ENCODE measurements around the gene NKD1. TPM values are rescaled to one million over a fixed set of nuclear protein-coding genes. Genes with fewer than 3 reads are reported as not detected.

NKD1 gene
- total and polyA plus RNA-seq, 5 donors, result 0.68 to 3.2 (median 1.6) TPM

DNA sequence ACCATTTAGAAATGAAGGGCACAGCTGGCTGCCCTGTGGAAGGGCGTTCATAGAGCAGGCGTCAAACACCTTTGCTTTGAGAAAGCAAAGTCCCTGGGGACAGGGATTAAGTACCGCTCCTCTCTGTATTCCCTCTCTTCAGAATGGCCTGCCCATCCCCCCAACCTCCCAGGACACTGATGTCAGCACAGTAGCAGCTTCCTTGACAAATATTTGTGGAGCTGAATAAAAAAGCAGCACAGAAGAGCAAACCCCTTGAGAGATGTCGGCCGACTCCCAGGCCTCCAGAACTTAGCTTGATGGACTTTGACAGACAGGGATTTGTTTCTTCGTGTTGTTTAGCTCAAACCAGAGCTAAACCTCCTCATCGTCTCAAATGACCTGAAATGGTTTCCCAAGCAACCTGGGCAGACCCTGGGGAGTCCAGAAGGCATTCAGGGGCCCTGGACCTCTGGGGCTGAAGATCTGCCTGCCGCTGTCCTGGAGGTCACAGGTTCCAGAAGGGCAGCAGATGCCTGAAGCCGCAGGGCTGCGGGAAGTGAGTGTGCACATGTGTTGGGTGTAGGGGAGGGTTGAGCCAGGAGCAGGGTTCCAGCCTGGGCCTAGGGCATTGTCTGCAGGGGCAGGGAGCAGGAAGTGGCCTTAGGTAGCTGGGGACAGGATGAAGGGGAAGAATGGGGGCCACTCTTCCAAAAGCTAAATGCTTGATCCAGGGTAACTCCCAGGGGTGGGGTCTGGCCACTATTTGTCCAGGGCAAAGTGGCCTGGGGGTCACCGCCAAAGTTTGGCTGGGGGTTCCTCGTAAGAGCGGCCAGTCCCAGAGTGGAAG lies 42.3 kb upstream of the NKD1 start:
- no peak for DNase-seq

DNA sequence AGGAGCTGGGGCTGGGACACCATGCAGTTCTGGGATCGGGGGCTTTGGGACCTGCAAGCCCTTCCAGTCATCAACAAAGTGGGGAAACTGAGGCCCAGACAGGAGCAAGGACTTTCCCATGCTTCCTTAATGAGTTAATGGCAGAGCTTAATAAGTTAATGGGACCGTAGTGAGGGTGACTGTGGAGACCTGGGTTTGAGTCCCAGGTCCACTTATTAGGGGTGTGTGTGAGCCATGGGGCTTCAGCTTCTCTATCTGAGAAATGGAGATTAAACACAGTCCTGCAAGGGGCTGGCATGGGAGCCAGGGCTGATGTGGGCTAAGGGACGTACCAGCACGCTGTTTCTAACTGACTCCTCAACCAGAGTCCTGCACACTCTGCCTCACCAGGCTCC lies 41.7 kb upstream of the NKD1 start:
- DNase-seq (no peak), ATAC-seq (no peak)
- H3K4me1 ChIP-seq (ENCODE audit: control insufficient read depth, insufficient read depth, low read length), result no peaks in the 10 kb centered on the region
- intact Hi-C loops (cut with DNase I), result no loop called here
- WGBS, result 95% methylated on average over 4 of the region's 4 CpGs
- H3K27ac ChIP-seq (ENCODE audit: low read length), result no peak overlapping the region
- H3K27me3 ChIP-seq (ENCODE audit: control insufficient read depth, insufficient read depth), result no peaks in the 10 kb centered on the region
- no peak overlapping the region for H3K4me3 ChIP-seq (ENCODE audit: low read length)
- peaks cover 2% of the 10 kb centered on the region for H3K9me3 ChIP-seq (ENCODE audit: control insufficient read depth, low read length)

More for the DNA sequence above, 42.3 kb upstream of the NKD1 start:
- 63% methylated on average over 13 of the region's 13 CpGs for WGBS
- no peak overlapping the region for H3K27ac ChIP-seq (ENCODE audit: low read length)
- H3K27me3 ChIP-seq (ENCODE audit: control insufficient read depth, insufficient read depth), result no peaks in the 10 kb centered on the region
- H3K4me1 ChIP-seq (ENCODE audit: control insufficient read depth, insufficient read depth, low read length), result no peaks in the 10 kb centered on the region
- no peak for ATAC-seq
- peaks cover 2% of the 10 kb centered on the region for H3K9me3 ChIP-seq (ENCODE audit: control insufficient read depth, low read length)
- intact Hi-C loops (cut with DNase I), result no loop called here
- H3K4me3 ChIP-seq (ENCODE audit: low read length), result no peak overlapping the region

DNA sequence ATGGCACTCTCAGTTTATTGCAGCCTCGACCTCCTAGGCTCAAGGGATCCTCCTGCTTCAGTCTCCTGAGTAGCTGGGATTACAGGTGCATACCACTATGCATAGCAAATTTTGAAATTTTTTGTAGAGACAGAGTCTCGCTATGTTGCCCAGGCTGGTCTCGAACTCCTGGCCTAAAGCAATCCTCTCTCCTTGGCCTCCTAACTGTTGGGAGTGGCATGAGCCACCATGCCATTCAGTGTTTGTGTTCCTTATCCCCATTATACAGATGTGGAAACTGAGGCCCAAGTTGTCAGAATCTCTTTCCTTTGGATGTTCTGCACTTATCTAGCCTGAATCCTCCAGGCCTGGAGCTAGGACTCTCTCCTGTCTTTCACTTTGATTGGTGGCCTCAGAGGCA lies 40.8 kb upstream of the NKD1 start:
- intact Hi-C loops (cut with DNase I), result no loop called here
- H3K27ac ChIP-seq (ENCODE audit: low read length), result no peak overlapping the region
- no peaks in the 10 kb centered on the region for H3K9me3 ChIP-seq (ENCODE audit: control insufficient read depth, low read length)
- ATAC-seq (no peak), DNase-seq (no peak)
- 79% methylated on average over 3 of the region's 3 CpGs for WGBS
- H3K4me3 ChIP-seq (ENCODE audit: low read length), result no peak overlapping the region
- H3K27me3 ChIP-seq (ENCODE audit: control insufficient read depth, insufficient read depth), result no peaks in the 10 kb centered on the region
- H3K4me1 ChIP-seq (ENCODE audit: control insufficient read depth, insufficient read depth, low read length), result no peaks in the 10 kb centered on the region

DNA sequence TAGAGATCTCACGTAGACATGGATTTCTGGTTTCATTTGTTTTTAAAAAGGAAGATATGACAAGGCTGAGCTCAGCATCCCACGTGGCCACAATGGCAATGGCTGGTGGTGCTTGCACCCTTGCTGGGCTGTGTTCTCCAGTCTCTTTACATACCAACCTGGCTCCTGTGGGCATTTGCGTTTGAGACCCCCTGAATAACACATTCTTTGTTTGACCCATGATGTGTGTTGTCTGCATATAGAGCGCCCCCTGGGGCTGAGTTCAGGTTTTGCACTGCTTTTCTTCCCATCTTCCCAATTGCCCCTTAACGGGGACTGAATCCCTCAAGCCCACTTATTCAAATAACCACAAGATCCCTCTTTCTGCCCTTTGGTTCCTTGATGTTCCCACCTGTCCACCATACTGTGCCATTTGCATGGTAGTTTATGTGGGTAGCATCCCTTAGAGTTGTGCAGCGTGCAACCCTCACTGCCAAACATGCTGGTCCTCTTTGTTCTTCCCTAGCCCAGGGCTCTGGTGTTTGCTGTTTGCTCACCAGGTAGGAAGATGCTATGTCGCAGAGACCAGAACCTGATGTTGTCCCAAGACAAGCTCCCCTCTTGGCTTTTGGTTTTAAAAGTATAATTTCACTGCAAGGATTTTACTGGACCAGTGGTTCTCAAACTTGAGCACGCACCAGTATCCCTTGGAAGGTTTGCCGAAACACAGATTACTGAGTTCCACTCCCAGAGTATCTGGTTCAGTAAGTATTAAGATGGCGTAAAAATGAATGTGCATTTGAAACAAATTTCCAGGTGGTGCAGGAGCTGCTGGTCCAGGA lies 38.5 kb upstream of the NKD1 start:
- ATAC-seq (no peak), DNase-seq (no peak)
- Histone ChIP-seq H3K9me3 (ENCODE audit: control insufficient read depth, low read length) (peaks cover 3% of the 10 kb centered on the region), H3K4me1 (ENCODE audit: control insufficient read depth, insufficient read depth, low read length) (no peaks in the 10 kb centered on the region), H3K27me3 (ENCODE audit: control insufficient read depth, insufficient read depth) (no peaks in the 10 kb centered on the region), H3K27ac (ENCODE audit: low read length) (no peak overlapping the region), H3K4me3 (ENCODE audit: low read length) (no peak overlapping the region)
- intact Hi-C loops (cut with DNase I), result no loop called here
- 58% methylated on average over 10 of the region's 10 CpGs for WGBS

DNA sequence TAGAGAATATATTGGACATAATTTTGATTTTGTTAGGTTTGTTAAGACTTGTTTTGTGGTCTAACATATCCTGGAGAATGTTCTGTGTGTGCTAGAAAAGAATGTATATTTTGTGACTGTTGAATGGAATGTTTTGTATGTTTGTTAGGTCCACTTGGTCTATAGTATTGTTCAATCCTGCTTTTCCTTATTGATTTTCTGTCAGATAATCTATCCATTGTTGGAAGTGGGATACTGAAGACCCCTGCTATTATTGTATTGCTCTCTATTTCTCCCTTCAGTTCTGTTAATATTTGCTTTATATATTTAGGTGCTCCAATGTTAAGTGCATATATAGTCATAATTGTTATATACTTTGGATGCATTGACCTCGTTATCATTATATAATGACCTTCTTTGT lies 33.0 kb upstream of the NKD1 start:
- no peak for DNase-seq
- intact Hi-C loops (cut with DNase I), result no loop called here
- no peak overlapping the region for H3K4me3 ChIP-seq (ENCODE audit: low read length)
- H3K27me3 ChIP-seq (ENCODE audit: control insufficient read depth, insufficient read depth), result no peaks in the 10 kb centered on the region
- H3K27ac ChIP-seq (ENCODE audit: low read length), result no peak overlapping the region
- H3K9me3 ChIP-seq (ENCODE audit: control insufficient read depth, low read length), result peaks cover 3% of the 10 kb centered on the region
- WGBS, result 87% methylated on average over 1 of the region's 1 CpG
- H3K4me1 ChIP-seq (ENCODE audit: control insufficient read depth, insufficient read depth, low read length), result no peaks in the 10 kb centered on the region
- ATAC-seq, result no peak

DNA sequence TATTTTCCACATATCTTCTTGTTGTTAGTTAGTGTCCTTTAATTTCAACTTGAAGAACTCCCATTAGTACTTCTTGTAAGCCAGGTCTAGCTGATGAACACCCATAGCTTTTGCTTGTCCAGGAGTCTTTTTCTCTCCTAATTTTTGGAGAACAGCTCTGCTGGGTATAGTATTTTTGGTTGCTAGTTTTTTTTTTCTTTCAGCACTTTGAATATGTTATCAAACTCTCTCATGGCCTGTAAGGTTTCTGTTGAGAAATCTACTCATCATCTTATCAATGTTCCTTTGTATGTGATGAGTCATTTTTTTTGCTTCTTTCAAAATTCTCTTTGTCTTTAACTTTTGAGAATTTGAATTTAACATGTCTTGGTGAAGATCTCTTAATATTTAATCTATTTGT lies 31.8 kb upstream of the NKD1 start:
- Histone ChIP-seq H3K4me1 (ENCODE audit: control insufficient read depth, insufficient read depth, low read length) (no peaks in the 10 kb centered on the region), H3K27ac (ENCODE audit: low read length) (no peak overlapping the region), H3K27me3 (ENCODE audit: control insufficient read depth, insufficient read depth) (no peaks in the 10 kb centered on the region), H3K4me3 (ENCODE audit: low read length) (no peak overlapping the region), H3K9me3 (ENCODE audit: control insufficient read depth, low read length) (peaks cover 3% of the 10 kb centered on the region)
- DNase-seq (no peak), ATAC-seq (no peak)
- intact Hi-C loops (cut with DNase I), result no loop called here

DNA sequence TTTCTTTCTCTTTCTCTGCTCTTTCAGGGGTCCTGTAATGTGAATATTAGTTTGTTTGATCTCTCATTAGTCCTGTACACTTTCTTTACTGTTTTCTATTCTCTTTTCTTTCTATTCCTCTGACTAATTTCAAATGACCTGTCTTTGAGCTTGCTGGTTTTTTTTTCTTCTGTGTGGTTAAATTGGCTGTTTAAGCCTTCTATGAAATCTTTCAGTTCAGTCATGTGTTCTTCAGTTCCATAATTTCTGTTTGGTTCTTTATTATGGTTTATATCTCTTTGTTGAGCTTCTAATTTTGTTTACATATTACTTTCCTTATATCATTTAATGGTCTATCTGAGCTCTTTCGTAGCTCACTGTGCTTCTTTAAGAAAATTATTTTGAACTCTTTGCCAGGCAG lies 31.3 kb upstream of the NKD1 start:
- WGBS, result 90% methylated on average over 1 of the region's 1 CpG
- Histone ChIP-seq H3K9me3 (ENCODE audit: control insufficient read depth, low read length) (peaks cover 3% of the 10 kb centered on the region), H3K27me3 (ENCODE audit: control insufficient read depth, insufficient read depth) (no peaks in the 10 kb centered on the region), H3K27ac (ENCODE audit: low read length) (no peak overlapping the region), H3K4me1 (ENCODE audit: control insufficient read depth, insufficient read depth, low read length) (no peaks in the 10 kb centered on the region), H3K4me3 (ENCODE audit: low read length) (no peak overlapping the region)
- no peak for ATAC-seq
- intact Hi-C loops (cut with DNase I), result no loop called here
- DNase-seq, result no peak

DNA sequence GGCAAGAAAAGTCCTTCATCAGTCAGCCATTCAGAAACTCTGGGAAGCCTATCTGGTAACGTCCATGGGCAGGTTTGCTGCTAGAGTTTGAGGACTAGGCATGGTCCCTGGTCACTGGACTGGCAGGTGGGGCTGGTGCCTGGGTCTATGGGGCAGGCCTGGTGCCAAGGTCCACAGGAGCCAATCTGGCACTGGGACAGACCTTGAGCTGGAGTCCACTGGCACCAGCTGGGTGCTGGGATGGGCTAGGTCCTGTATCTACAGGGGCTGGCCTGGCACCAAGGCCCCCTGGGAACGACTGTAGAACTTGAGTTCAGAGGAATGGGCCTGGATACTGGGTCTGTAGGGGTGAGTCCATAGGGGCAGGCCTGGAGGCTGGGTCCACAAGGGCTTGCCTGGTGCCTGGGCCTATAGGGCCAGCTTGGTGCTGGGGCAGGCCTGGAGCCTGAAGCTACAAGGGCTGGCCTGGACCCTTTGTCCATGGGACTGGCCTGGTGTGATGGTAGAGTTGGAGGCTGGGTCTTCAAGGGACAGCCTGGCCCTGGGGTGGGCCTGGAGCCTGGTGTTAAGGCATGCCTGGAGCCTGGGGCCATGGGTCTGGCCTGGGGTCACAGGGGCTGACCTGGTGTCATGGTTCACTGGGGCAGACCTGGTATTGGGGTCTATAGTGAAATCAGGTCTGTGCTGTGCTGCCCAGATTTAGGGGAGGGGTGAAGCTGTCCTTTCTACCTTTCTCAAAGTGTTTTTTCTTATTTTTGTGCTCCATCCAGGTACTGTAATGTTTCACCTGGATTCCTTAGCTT lies 30.5 kb upstream of the NKD1 start:
- H3K4me1 ChIP-seq (ENCODE audit: control insufficient read depth, insufficient read depth, low read length), result no peaks in the 10 kb centered on the region
- H3K27me3 ChIP-seq (ENCODE audit: control insufficient read depth, insufficient read depth), result no peaks in the 10 kb centered on the region
- intact Hi-C loops (cut with DNase I), result no loop called here
- no peak overlapping the region for H3K4me3 ChIP-seq (ENCODE audit: low read length)
- peaks cover 3% of the 10 kb centered on the region for H3K9me3 ChIP-seq (ENCODE audit: control insufficient read depth, low read length)
- ATAC-seq, result peak in 1 of 2 donors; percentile 36
- 67% methylated on average over 2 of the region's 2 CpGs for WGBS
- no peak overlapping the region for H3K27ac ChIP-seq (ENCODE audit: low read length)
- DNase-seq, result no peak

DNA sequence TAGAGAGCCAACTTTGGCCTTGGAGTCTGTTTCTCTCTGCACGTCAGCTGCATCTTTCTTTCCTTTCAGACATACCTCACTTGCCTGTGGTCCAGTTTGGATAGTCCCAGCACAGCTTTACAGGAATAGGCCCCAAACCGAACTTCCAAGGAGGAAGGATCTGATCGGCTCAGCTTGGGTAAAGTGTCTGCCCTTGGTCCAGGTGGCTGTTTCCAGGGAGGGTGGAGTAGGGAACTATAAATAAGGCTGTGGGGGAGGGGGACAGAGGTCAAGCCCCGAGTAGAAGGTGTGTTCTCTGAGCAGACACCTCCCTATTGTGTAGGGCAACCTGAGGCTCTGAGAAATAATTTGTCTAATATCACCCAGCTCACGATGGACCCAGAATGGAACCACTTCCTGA lies 29.2 kb upstream of the NKD1 start:
- Histone ChIP-seq H3K4me3 (ENCODE audit: low read length) (no peak overlapping the region), H3K9me3 (ENCODE audit: control insufficient read depth, low read length) (no peaks in the 10 kb centered on the region), H3K27ac (ENCODE audit: low read length) (no peak overlapping the region), H3K4me1 (ENCODE audit: control insufficient read depth, insufficient read depth, low read length) (no peaks in the 10 kb centered on the region), H3K27me3 (ENCODE audit: control insufficient read depth, insufficient read depth) (no peaks in the 10 kb centered on the region)
- intact Hi-C loops (cut with DNase I), result no loop called here
- ATAC-seq (no peak), DNase-seq (no peak)
- WGBS, result 71% methylated on average over 5 of the region's 5 CpGs

DNA sequence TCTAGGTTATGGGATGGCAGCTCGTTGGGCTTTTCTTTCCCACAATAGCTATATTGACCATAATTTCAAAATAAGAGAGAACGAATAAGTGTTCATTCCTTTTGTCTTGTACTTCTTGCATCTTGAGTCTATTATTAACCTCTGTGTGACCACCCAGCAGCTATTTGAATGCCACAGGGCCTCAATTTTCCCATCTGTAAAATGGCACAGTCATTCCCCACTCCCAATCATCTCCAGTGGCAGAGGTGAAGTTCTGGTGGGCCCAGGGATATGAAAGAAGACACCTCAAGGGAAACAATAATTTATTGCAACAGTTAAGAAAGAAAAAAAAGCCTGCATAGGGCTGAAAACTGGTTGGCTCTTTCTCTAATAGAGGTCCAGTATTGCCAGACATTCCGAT lies 28.6 kb upstream of the NKD1 start:
- H3K4me3 ChIP-seq (ENCODE audit: low read length), result no peak overlapping the region
- no peaks in the 10 kb centered on the region for H3K27me3 ChIP-seq (ENCODE audit: control insufficient read depth, insufficient read depth)
- no peak overlapping the region for H3K27ac ChIP-seq (ENCODE audit: low read length)
- no peak for ATAC-seq
- intact Hi-C loops (cut with DNase I), result no loop called here
- no peaks in the 10 kb centered on the region for H3K4me1 ChIP-seq (ENCODE audit: control insufficient read depth, insufficient read depth, low read length)
- H3K9me3 ChIP-seq (ENCODE audit: control insufficient read depth, low read length), result no peaks in the 10 kb centered on the region
- DNase-seq, result no peak
- WGBS, result 76% methylated on average over 3 of the region's 3 CpGs

Data from right cardiac atrium (tissue), 5 donors.